ENCODE measurements around the gene GPRASP3.

Gene GPRASP3

GRCh38 chrX:102765217-102765616, 44.7 kb downstream of the GPRASP3 start:
- Histone ChIP-seq H3K9ac (ENCODE audit: insufficient read length, low read depth) (no peak overlapping the region), H3K27me3 (ENCODE audit: insufficient read depth, insufficient read length) (no peaks in the 10 kb centered on the region), H3K4me3 (ENCODE audit: insufficient read length, low read depth) (no peak overlapping the region), H3K9me3 (ENCODE audit: insufficient read depth, low read length) (no peaks in the 10 kb centered on the region), H3K4me1 (ENCODE audit: insufficient read depth, insufficient read length) (no peaks in the 10 kb centered on the region), H3K36me3 (ENCODE audit: insufficient read depth, insufficient read length, low read length) (no peaks in the 10 kb centered on the region)
- DNase-seq (ENCODE audit: low read depth, low spot score): no peak
- TF ChIP-seq SUZ12 (IDR thresholded peaks at IDR 0.05; ENCODE audit: extremely low read depth, insufficient read depth, insufficient read length) (no peak), YY1 (IDR thresholded peaks at IDR 0.05; ENCODE audit: insufficient read depth, insufficient read length) (no peak), ZNF274 (IDR thresholded peaks at IDR 0.05; ENCODE audit: low read depth, low read length) (no peak)

GRCh38 chrX:102765809-102766208, 45.3 kb downstream of the GPRASP3 start:
- Histone ChIP-seq H3K4me1 (ENCODE audit: insufficient read depth, insufficient read length) (no peaks in the 10 kb centered on the region), H3K36me3 (ENCODE audit: insufficient read depth, insufficient read length, low read length) (no peaks in the 10 kb centered on the region), H3K9ac (ENCODE audit: insufficient read length, low read depth) (no peak overlapping the region), H3K9me3 (ENCODE audit: insufficient read depth, low read length) (no peaks in the 10 kb centered on the region), H3K27me3 (ENCODE audit: insufficient read depth, insufficient read length) (no peaks in the 10 kb centered on the region), H3K4me3 (ENCODE audit: insufficient read length, low read depth) (no peak overlapping the region)
- TF ChIP-seq SUZ12 (IDR thresholded peaks at IDR 0.05; ENCODE audit: extremely low read depth, insufficient read depth, insufficient read length) (no peak), ZNF274 (IDR thresholded peaks at IDR 0.05; ENCODE audit: low read depth, low read length) (no peak), YY1 (IDR thresholded peaks at IDR 0.05; ENCODE audit: insufficient read depth, insufficient read length) (no peak)
- DNase-seq (ENCODE audit: low read depth, low spot score): no peak

- H3K4me3 ChIP-seq (ENCODE audit: insufficient read length, low read depth): no peak overlapping the region
Observed at GRCh38 chrX:102767287-102767686, 46.7 kb downstream of the GPRASP3 start.

GRCh38 chrX:102768987-102769761, 48.6 kb downstream of the GPRASP3 start:
- Histone ChIP-seq H3K9ac (ENCODE audit: insufficient read length, low read depth) (peak overlapping the region; percentile 93), H3K36me3 (ENCODE audit: insufficient read depth, insufficient read length, low read length) (peaks cover 4% of the 10 kb centered on the region), H3K4me1 (ENCODE audit: insufficient read depth, insufficient read length) (no peaks in the 10 kb centered on the region), H3K27me3 (ENCODE audit: insufficient read depth, insufficient read length) (no peaks in the 10 kb centered on the region), H3K9me3 (ENCODE audit: insufficient read depth, low read length) (no peaks in the 10 kb centered on the region), H3K4me3 (ENCODE audit: insufficient read length, low read depth) (peak overlapping the region; percentile 90)
- no peak for TF ChIP-seq SUZ12 (IDR thresholded peaks at IDR 0.05; ENCODE audit: extremely low read depth, insufficient read depth, insufficient read length)
- TF ChIP-seq ZNF274 (IDR thresholded peaks at IDR 0.05; ENCODE audit: low read depth, low read length): no peak
- no peak for TF ChIP-seq YY1 (IDR thresholded peaks at IDR 0.05; ENCODE audit: insufficient read depth, insufficient read length)
- DNase-seq (ENCODE audit: low read depth, low spot score): peak; percentile 87

More at GRCh38 chrX:102767287-102767686, 46.7 kb downstream of the GPRASP3 start:
- Histone ChIP-seq H3K9ac (ENCODE audit: insufficient read length, low read depth) (no peak overlapping the region), H3K4me1 (ENCODE audit: insufficient read depth, insufficient read length) (no peaks in the 10 kb centered on the region), H3K27me3 (ENCODE audit: insufficient read depth, insufficient read length) (no peaks in the 10 kb centered on the region), H3K9me3 (ENCODE audit: insufficient read depth, low read length) (no peaks in the 10 kb centered on the region), H3K36me3 (ENCODE audit: insufficient read depth, insufficient read length, low read length) (peaks cover 4% of the 10 kb centered on the region)
- no peak for DNase-seq (ENCODE audit: low read depth, low spot score)
- TF ChIP-seq YY1 (IDR thresholded peaks at IDR 0.05; ENCODE audit: insufficient read depth, insufficient read length) (no peak), SUZ12 (IDR thresholded peaks at IDR 0.05; ENCODE audit: extremely low read depth, insufficient read depth, insufficient read length) (no peak), ZNF274 (IDR thresholded peaks at IDR 0.05; ENCODE audit: low read depth, low read length) (no peak)
